Stimulated activated CD8-positive, alpha-beta memory T cell treated with anti-CD3 and anti-CD28 coated beads, Interleukin-15, amount 100 ng/mL, for 24 hours (primary cell): Measurements from ENCODE around the gene PLPPR2.
"Not testable (repeated sequence)": the region's sequence is repeated elsewhere in the genome, so short reads cannot be mapped to it uniquely, and the experiment has no call there.

Experiments used
- DNase-seq: peaks from one replicate; pipeline ENCODE4 v3.0.0-alpha.2; 2020; ENCODE audit warnings: low read depth

PLPPR2 gene

GRCh38 chr19:11373885-11374432 lies 18.7 kb downstream of the PLPPR2 start:
- DNase-seq = no peak

DNA sequence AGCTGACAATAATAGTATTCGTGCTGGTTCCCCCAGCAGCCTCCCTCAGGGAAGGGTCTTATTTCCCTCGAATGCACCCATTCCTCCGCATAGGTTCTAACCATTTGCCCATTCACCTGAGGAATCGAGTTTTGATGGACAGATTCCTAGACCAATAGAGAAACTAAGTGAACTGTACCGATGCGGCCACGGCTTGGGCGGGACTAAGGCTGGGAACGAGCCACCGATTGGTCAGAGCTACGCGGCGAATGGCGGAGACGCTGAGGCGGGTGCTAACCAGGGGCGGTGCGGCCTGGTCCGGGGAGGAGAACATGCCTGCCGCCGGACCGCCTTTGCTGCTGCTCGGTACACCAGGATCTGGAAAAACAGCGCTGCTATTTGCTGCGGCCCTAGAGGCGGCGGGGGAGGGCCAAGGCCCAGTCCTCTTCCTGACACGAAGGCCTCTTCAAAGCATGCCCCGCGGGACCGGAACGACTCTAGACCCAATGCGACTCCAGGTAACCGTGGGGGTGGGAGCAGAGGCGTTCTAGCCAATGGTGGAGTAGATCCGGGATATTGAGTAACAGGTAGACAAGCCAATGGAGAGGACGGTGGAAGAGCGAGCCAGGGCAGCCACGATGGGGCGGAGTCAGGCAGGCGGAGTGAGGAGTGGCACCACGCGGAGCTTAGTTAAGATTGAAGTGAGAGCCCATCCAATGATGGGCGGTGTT lies 19.4 kb downstream of the PLPPR2 start, which contains the start of gene SWSAP1:
Gene SWSAP1, plus strand, starts transcription at position 234 of the 710 bp plus-strand sequence. Its CDS starts 15 bp downstream, at position 249.
- peak; percentile 84 for DNase-seq

GRCh38 chr19:11375143-11375948 lies 20.1 kb downstream of the PLPPR2 start:
- DNase-seq = no peak

DNA sequence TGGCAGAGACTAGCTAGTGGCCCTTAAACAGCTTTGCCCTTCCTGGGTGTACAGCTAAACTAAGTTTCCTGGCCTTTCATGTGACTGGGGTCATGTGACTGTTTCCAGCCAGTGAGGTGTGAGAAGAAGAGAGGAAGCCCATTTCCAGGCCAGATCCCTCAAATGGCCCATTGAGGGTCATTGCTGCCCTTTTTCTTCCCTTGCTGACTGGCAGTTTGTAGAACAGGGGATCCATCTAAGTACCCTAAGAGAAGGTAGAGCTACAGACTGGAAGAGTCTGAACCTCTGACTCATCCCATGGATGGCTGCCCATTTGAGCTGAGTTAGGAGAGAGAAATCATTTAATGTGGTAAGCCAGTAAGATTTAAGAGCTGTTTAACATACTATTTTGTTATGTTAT lies 22.0 kb downstream of the PLPPR2 start:
- DNase-seq = no peak

GRCh38 chr19:11377756-11378155 lies 22.5 kb downstream of the PLPPR2 start:
- no peak for DNase-seq

DNA sequence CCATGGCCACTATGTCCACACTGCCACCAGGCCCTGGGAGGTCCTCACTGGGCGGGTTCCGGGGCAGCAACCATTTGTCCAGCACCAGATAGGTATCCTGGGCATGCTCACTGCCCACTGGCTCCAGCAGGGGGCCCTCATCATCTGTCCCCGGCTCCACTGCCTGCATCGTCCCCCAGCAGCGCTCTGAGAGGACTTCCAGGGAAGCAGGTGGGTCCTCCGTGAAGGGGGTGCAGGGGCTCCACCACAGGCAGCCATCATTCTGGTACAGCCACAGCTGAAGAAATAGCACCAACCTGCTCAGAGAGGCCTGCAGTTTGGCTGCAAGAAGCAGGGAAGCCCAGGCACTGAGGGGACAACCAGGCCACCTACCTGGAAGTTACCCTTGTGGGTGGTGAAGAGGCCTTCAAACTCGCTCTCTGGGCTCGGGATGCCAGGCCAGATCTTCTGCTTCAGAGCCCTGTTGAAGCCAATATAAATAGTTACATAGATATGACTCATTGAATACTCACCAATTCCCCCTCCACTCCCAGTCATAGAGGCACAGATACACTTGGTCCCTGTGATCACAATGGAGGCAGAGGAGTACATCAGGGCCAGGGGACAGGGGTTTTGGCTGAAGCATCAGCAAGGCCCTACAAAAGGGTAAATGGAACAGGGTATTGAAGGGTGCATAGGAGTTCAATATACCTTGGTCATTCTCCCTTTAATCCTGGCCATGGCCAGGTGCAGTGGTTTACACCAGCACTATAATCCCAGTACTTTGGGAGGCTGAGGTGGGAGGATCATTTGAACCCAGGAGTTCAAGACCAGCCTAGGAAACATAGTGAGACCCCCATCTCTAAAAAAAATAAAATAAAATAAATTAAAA lies 23.3 kb downstream of the PLPPR2 start:
- no peak for DNase-seq

GRCh38 chr19:11379269-11379845 lies 24.1 kb downstream of the PLPPR2 start:
- not testable (repeated sequence) for DNase-seq

DNA sequence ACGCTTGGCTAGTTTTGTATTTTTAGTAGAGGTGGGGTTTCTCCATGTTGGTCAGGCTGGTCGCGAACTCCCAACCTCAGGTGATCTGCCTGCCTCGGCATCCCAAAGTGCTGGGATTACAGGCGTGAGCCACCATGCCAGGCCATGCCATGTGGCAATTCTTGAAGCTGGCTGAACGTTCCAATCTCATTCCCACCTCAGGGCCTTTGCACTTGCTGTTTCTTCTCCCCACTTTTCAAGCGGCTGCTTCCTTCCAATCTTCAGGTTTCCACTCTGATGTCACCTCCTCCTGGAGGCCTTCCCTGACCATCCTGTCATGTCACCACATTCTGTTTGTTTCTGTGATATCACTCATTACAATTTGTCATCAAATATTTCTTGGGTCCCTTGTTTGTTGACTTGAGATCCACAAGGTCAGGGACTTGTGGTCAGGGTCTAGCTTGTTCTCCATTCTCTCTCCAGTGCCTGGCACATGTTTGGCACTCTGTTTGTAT lies 24.7 kb downstream of the PLPPR2 start:
- no peak for DNase-seq

DNA sequence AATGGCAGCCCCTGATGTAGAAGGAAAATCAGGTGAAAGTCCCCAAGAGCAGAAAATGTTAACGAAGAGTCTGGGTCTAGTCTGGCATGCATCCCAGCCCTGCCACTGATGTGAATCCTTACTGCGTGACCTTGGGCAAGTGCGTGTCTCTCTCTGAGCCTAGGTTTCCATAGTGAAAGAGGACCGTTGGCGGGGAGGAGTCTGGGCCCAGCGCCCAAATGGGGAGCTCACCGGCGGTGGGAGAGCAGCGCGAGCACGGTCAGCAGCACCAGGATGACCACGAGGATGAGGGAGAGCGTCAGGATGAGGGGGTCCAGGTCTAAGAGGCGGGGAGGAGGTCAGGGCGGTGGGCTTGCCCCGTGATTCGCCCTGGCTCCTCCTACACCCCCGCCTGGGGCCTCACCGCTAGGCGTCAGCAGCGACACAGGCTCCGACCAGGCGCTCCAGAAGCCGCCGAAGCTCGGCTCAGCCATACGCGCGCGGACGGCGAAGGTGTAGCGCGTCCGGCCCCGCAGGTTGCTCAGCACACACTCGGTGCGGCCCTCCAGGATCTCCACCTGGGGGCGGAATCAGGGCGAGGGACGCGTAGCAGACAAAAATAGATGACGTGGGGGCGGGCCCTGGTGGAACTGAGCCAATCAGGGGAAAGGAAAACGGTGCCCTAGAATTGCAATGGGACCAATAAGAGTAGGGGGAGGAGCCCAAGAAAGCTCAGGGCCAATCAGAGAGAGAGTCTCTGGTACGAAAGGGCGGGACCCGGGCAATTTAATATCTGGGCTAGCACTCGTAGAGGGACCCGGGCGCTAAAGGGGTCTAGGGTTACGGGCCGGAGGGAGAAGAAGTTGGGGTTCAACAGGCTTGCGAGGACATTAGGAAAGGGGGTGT lies 25.7 kb downstream of the PLPPR2 start:
- DNase-seq = peak; percentile 64

GRCh38 chr19:11382898-11383705 lies 27.9 kb downstream of the PLPPR2 start:
- DNase-seq = no peak

DNA sequence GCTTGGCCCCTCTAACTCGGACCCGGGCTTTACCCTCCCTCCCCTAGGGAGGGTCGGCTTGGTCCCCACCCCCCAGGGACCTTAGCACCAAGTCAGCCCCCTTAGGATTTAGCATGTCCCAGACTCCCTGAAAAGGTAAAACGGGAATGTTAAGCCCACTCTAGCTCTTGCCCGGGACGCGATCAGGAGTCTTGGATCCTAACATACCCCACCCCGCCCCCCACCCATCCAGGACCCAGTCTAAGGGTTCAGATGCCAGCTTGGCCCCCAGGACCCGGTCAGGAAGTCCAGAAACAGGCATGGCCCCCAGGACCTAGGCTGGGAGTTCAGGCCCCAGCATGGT lies 28.4 kb downstream of the PLPPR2 start:
- no peak for DNase-seq

DNA sequence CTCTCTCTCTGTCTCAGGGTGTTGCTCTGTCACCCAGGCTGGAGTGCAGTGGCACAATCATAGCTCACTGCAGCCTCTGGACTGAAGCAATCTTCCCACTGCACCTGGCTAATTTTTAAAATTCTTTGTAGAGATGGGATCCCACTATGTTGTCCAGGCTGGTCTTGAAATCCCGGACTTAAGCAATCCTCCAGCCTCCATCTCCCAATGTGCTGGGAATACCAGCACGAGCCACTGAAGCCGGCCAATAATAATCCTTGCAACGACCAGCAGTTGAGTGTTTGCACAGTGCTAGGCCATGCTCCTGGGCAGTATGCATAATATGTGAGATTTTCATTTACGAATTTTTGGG lies 29.5 kb downstream of the PLPPR2 start:
- no peak for DNase-seq

DNA sequence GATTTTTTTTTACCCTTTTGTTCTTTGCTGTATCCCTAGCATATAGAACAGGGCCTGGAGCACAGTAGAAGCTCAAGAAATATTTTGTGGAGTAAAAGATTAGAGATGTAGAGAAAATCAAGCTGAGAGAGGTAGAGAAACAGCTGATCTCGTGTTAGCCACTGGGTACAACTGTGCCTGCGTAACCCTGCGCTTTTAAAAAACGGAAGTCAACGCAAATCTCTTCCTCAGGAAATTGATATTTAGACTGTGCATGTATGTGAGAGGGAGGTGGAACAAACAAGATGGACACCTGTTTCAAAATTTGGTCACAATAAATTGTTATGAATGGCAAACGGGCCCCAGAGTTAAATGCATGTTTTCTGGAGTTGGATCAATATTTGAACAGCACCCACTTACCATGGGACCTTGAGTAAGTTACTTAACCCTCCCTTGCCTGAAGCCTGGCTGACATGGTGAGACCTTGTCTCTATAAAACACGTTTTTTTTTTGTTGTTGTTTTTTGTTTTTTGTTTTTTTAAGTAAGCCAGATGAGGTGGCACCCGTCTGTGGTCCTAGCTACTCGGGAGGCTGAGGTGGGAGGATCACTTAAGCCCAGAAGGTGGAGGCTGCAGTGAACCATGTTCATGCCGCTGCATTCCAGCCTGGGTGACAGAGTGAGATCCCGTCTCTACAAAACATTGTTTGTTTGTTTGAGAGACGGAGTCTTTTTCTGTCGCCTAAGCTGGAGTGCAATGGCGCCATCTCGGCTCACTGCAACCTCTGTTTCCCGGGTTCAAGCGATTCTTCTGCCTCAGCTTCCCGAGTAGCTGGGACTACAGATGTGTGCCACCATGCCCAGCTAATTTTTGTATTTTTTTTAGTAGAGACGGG lies 32.2 kb downstream of the PLPPR2 start:
- DNase-seq = no peak

DNA sequence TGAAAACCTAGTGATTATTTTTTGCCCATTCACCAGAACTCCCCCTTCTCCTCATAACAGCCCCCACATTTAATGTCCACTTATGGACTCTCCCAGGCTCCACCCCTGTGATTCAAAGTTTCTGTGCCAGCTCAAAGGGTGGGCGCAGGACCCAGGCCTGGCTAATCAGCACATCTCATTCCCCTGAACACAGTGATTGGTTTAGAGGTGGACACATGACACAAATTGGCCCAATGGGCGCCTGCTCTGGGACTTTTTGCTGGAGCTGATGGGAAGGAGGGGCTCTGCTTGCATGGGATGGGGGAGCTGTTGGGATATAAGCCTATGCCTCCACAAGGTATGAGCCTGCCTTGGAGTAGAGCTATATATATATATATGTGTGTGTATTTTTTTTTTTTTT lies 35.1 kb downstream of the PLPPR2 start:
- no peak for DNase-seq

DNA sequence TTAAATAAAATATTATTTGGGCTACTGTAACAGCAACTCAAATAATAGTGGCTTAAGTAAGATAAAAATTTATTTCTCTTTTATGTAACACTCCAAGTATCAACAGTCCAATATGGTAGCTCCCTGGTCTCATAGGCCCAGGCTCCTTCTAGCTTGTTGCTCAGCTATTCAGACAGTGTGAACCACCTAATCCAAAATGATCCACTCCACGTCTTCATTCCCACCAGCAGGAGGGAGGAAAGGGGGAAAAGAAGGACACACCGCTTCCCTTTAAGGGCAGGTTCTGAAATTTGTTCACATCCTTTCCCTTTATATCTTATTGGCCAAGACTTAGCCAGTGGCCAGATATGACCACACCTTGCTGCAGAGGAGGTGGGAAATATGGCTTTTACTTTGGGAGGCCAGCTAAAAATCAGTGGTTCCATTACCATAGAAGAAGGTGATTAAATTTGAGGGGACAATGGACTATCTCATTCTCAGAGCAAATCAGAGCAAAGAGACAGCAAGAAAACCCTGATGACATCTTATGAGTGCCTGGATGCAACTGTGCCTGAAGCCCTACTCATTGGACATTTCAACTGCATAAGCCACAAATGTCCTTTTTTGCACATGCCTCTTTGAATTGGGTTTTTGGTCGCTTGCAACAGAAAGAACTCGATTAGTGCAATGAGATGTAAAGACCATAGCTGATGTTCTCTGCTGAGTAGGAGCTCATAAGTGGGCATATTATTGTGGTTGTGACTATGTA lies 35.9 kb downstream of the PLPPR2 start:
- DNase-seq = no peak

DNA sequence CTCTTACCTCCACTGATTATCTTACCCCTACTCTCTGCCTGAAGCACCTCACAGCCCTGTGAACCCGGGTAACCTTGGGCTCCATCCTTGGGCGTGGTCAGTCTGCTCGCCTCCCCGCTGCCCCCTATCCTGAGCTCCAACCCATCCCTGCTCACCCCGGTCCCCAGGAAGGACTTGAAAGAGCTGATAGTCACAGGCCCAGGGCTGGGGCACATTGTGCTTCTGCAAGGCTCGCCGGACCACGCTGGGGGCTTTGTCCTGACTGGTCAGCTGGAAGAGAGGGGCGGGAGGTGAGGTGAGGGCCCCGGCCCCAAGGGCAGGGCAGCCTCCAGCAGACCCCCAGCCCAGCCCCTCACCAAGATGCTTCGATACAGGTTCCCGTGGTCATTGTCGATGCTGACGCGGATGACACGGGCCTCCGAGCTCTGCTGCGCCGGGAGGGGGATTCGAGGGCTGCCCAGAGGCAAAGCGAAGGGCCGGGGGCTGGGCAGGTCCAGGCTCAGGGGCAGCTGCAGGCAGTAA lies 41.9 kb downstream of the PLPPR2 start:
- no peak for DNase-seq

GRCh38 chr19:11399667-11400066 lies 44.4 kb downstream of the PLPPR2 start:
- DNase-seq = no peak

- DNase-seq = no peak
Measured at GRCh38 chr19:11400798-11401197, 45.6 kb downstream of the PLPPR2 start.
